OCI-LY3 (cell line): ENCODE data around the gene QRICH1.

Experiments
- H2AFZ ChIP-seq: fragments of 200-600, 300-600 bp; shearing (Covaris generic); 2 replicates; pipeline ENCODE4 v1.6.0; 2014; ENCODE audit warnings: antibody characterized with exemption, low read depth, low read length
- H3K27ac ChIP-seq: fragments of 200-600, 300-600 bp; sonication (generic); 2 replicates; pipeline ENCODE4 v1.5.1; 2014; ENCODE audit warnings: mild to moderate bottlenecking, low read length, moderate library complexity, mixed read lengths
- H3K27me3 ChIP-seq: fragments of 200-600, 300-600 bp; sonication (generic); 2 replicates; pipeline ENCODE4 v1.6.1; 2014; ENCODE audit warnings: low read depth, low read length, mixed read lengths
- H3K36me3 ChIP-seq: fragments of 200-600, 300-600 bp; sonication (generic); replicated peaks from 2 replicates; pipeline ENCODE3; 2014; ENCODE audit warnings: low read depth, low read length, mixed read lengths
- H3K4me1 ChIP-seq: fragments of 300-600, 200-600 bp; sonication (generic); 2 replicates; pipeline ENCODE4 v1.6.1; 2014; ENCODE audit warnings: low read length, mixed read lengths
- H3K4me2 ChIP-seq: fragments of 200-600, 300-600 bp; sonication (generic); 2 replicates; pipeline ENCODE4 v1.6.1; 2014; ENCODE audit warnings: low read length, mixed read lengths
- H3K4me3 ChIP-seq: fragments of 300-600, 200-600 bp; sonication (generic); 2 replicates; pipeline ENCODE4 v1.5.1; 2014; ENCODE audit warnings: antibody characterized with exemption, mild to moderate bottlenecking, low read length, moderate library complexity
- H3K79me2 ChIP-seq: fragments of 300-600, 200-600 bp; shearing (Covaris generic); 2 replicates; pipeline ENCODE4 v1.6.1; 2014; ENCODE audit warnings: mild to moderate bottlenecking, low read length, mixed read lengths
- H3K9ac ChIP-seq: fragments of 300-600, 200-600 bp; shearing (Covaris generic); 2 replicates; pipeline ENCODE4 v1.6.0; 2014; ENCODE audit warnings: mild to moderate bottlenecking, low read length, moderate library complexity
- H3K9me3 ChIP-seq: fragments of 200-600, 300-600 bp; shearing (Covaris generic); 2 replicates; pipeline ENCODE4 v1.6.1; 2014; ENCODE audit warnings: low read length, mixed read lengths; ENCODE audit not compliant: insufficient read depth
- H4K20me1 ChIP-seq: fragments of 200-600, 300-600 bp; sonication (generic); 2 replicates; pipeline ENCODE4 v1.6.1; 2016; ENCODE audit warnings: low read length, mixed read lengths; ENCODE audit not compliant: insufficient read depth
- EZH2phosphoT487 ChIP-seq: fragments of 200-600 bp; shearing (Covaris generic); IDR thresholded peaks from 2 replicates; pipeline ENCODE4 v1.6.1; 2018; ENCODE audit warnings: antibody characterized with exemption, mixed run types, low read depth
- TF ChIP-seq, protein P1 (sequence below): fragments of 200-600, 300-600 bp; sonication (generic); IDR thresholded peaks from 2 replicates; pipeline ENCODE4 v1.5.1; 2014; ENCODE audit warnings: antibody characterized with exemption, low read length, low read depth

Gene QRICH1

DNA sequence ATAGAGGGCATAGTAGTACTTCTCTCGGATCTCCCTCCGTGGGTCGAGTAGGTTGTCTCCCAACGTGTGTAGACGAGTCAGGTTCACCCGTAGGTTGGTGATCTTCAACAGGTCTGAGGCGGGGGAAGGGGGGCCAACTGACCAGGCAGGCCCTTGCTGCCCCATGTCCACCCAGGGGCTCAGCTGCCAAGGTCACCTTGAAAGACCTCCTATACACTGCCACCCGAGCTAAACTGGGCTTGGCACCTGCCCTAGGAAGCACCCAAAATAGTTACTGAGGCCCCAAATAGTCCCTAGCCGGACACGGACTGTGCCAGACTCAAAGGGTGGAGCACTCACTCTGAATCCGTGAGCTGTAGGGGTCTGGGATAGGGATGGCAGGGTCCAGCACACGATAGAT, 37.2 kb upstream of the QRICH1 start:
- no peaks in the 10 kb centered on the region for H4K20me1 ChIP-seq
- no peaks in the 10 kb centered on the region for H3K9me3 ChIP-seq
- H3K36me3 ChIP-seq, result no peaks in the 10 kb centered on the region
- H2AFZ ChIP-seq, result no peak overlapping the region
- no peak overlapping the region for H3K9ac ChIP-seq
- H3K79me2 ChIP-seq, result no peaks in the 10 kb centered on the region
- TF ChIP-seq EZH2phosphoT487, result no peak
- TF ChIP-seq, protein P1, sequence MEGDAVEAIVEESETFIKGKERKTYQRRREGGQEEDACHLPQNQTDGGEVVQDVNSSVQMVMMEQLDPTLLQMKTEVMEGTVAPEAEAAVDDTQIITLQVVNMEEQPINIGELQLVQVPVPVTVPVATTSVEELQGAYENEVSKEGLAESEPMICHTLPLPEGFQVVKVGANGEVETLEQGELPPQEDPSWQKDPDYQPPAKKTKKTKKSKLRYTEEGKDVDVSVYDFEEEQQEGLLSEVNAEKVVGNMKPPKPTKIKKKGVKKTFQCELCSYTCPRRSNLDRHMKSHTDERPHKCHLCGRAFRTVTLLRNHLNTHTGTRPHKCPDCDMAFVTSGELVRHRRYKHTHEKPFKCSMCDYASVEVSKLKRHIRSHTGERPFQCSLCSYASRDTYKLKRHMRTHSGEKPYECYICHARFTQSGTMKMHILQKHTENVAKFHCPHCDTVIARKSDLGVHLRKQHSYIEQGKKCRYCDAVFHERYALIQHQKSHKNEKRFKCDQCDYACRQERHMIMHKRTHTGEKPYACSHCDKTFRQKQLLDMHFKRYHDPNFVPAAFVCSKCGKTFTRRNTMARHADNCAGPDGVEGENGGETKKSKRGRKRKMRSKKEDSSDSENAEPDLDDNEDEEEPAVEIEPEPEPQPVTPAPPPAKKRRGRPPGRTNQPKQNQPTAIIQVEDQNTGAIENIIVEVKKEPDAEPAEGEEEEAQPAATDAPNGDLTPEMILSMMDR, result no peak
- no peak overlapping the region for H3K4me3 ChIP-seq
- no peak overlapping the region for H3K4me2 ChIP-seq
- no peaks in the 10 kb centered on the region for H3K27me3 ChIP-seq
- H3K27ac ChIP-seq, result no peak overlapping the region
- H3K4me1 ChIP-seq, result no peaks in the 10 kb centered on the region

DNA sequence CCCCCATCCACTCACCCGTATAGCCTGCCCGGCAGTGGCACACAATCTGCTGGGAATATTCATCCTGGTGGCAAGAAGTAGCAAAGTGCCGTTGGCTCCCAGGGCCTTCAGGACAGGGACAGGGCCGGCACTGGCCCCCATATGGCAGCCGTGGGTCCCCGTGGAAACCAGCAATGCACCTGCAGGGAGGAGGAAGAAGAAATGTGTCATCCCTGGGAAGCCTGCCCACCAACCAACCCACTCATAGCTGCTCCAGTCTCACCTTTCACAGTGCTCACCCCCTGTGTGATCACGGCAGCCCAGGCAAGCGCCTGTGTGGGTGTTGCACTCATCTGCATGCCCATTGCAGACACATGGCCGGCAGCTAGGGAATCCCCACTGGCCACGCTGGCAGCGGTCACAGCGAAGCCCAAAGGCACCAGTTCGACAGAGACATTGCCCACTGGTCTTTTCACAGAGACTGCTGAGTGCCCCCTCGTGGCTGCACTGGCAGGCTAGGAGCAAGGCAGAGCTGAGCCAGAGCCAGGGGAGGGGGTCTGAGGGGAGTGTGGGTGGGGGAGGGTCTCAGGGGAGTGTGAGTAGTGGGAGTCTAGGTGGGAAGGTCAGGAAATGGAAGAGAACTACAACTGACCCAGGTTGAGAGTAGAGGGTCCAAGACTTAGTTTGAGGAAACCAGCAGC, 31.3 kb upstream of the QRICH1 start:
- Histone ChIP-seq H3K4me1 (peaks cover 7% of the 10 kb centered on the region), H2AFZ (peak overlapping the region; percentile 44; the same call in 1 of the 2 replicates), H3K9ac (no peak overlapping the region), H4K20me1 (no peaks in the 10 kb centered on the region), H3K9me3 (no peaks in the 10 kb centered on the region), H3K36me3 (no peaks in the 10 kb centered on the region), H3K79me2 (peaks cover 4% of the 10 kb centered on the region), H3K4me2 (no peak overlapping the region), H3K4me3 (no peak overlapping the region), H3K27ac (no peak overlapping the region), H3K27me3 (no peaks in the 10 kb centered on the region)
- no peak for TF ChIP-seq EZH2phosphoT487
- TF ChIP-seq, protein P1, result peak; percentile 46

DNA sequence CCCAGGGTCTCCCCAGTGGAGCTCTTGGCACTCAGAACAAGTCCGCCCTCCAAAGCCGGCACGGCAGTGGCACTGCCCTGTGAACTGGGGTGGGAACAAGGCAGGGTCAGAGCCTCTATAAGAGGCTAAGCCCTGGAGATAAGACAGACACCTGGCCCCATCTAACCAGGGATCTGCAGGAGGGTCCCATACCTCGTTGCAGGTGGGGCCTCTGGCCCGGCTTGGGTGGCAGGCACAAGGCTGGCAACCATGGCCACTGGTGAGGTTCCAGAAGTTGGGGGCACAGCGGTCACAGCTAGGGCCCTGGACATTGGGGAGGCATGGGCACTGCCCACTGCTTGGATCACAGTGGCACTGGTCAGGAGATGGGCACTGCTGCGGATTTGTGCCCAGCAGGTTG, 30.3 kb upstream of the QRICH1 start:
- Histone ChIP-seq H3K4me2 (no peak overlapping the region), H3K9ac (no peak overlapping the region), H3K4me3 (no peak overlapping the region), H3K36me3 (no peaks in the 10 kb centered on the region), H3K27ac (no peak overlapping the region), H3K9me3 (no peaks in the 10 kb centered on the region), H3K4me1 (peaks cover 15% of the 10 kb centered on the region), H3K79me2 (peaks cover 13% of the 10 kb centered on the region), H3K27me3 (no peaks in the 10 kb centered on the region), H4K20me1 (no peaks in the 10 kb centered on the region), H2AFZ (no peak overlapping the region)
- TF ChIP-seq, protein P1, result no peak
- no peak for TF ChIP-seq EZH2phosphoT487

DNA sequence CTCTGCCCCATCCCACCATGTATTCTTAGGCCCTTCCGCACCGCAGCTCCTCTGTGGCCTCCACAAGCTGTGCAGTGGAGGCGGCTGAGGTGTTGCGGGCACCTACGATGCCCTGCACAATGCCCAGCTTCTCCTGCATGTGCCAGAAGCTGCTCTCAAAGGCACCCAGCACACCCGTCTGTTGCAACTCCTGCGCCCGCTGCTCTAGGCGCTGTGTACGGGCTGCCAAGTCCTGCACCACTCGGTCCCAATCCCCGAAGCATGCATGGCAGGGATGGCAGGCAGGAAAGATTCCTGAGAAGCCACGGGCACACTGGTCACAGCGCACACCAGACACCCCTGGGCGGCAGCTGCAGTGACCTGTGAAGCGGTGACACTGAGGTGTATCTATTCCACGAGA, 29.8 kb upstream of the QRICH1 start:
- Histone ChIP-seq H3K9me3 (no peaks in the 10 kb centered on the region), H3K79me2 (peaks cover 18% of the 10 kb centered on the region), H3K4me2 (no peak overlapping the region), H3K27ac (no peak overlapping the region), H3K36me3 (peaks cover 3% of the 10 kb centered on the region), H3K4me1 (peaks cover 15% of the 10 kb centered on the region), H2AFZ (no peak overlapping the region), H3K27me3 (no peaks in the 10 kb centered on the region), H3K9ac (no peak overlapping the region), H3K4me3 (no peak overlapping the region), H4K20me1 (no peaks in the 10 kb centered on the region)
- TF ChIP-seq EZH2phosphoT487, result no peak
- TF ChIP-seq, protein P1, result no peak
